Spleen (tissue), 7 donors: ENCODE measurements around the gene RMI2.

ENCODE experiments used
- POLR2A ChIP-seq, 3 donors: fragments of 450-650 bp; IDR thresholded peaks; one replicate each; pipeline ENCODE4 v1.5.1; 2017; ENCODE audit warnings: antibody characterized with exemption in 3 of 3, mild to moderate bottlenecking in 1 of 3
- POLR2AphosphoS5 ChIP-seq, 3 donors: sonication (generic); formaldehyde crosslinking; IDR thresholded peaks; one replicate each; pipeline ENCODE4 v1.5.1; 2017; ENCODE audit warnings: antibody characterized with exemption in 3 of 3
- TF ChIP-seq, protein P1 (sequence below), 11 experiments: fragments of 200-600 bp in 7 of 11; fragments of 450-650 bp in 4 of 11; sonication (generic) in 4 of 11; IDR thresholded peaks in 8 of 11; conservative IDR thresholded peaks in 3 of 11; 1 replicate in 7 of 11; 2 replicates in 4 of 11; pipeline versions ENCODE4 v1.4.0 to v1.8.0; 2016 to 2021; ENCODE audit warnings: antibody characterized with exemption in 11 of 11, inconsistent platforms in 4 of 11, mild to moderate bottlenecking in 1 of 11
- donor health status: DM: no; HTN: no; CAD: no; lungs with moderate emphysema.
- donor health status: DM: no; HTN: no; CAD: no.
- donor health status: DM: no; HTN: no; CAD: no.

GRCh38 chr16:11372073-11372828, 27.0 kb downstream of the RMI2 start:
- TF ChIP-seq, protein P1, sequence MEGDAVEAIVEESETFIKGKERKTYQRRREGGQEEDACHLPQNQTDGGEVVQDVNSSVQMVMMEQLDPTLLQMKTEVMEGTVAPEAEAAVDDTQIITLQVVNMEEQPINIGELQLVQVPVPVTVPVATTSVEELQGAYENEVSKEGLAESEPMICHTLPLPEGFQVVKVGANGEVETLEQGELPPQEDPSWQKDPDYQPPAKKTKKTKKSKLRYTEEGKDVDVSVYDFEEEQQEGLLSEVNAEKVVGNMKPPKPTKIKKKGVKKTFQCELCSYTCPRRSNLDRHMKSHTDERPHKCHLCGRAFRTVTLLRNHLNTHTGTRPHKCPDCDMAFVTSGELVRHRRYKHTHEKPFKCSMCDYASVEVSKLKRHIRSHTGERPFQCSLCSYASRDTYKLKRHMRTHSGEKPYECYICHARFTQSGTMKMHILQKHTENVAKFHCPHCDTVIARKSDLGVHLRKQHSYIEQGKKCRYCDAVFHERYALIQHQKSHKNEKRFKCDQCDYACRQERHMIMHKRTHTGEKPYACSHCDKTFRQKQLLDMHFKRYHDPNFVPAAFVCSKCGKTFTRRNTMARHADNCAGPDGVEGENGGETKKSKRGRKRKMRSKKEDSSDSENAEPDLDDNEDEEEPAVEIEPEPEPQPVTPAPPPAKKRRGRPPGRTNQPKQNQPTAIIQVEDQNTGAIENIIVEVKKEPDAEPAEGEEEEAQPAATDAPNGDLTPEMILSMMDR (IDR thresholded peaks at IDR 0.05 in 8 of 11, conservative IDR thresholded peaks at IDR 0.05 in 3 of 11), result peak in 3 of 11 experiments; percentile 1 to 19 (median 13)
- no peak for TF ChIP-seq POLR2A (IDR thresholded peaks at IDR 0.05)
- no peak for TF ChIP-seq POLR2AphosphoS5 (IDR thresholded peaks at IDR 0.05)
